ENCODE measurements around the gene UBC.

The UBC gene

DNA sequence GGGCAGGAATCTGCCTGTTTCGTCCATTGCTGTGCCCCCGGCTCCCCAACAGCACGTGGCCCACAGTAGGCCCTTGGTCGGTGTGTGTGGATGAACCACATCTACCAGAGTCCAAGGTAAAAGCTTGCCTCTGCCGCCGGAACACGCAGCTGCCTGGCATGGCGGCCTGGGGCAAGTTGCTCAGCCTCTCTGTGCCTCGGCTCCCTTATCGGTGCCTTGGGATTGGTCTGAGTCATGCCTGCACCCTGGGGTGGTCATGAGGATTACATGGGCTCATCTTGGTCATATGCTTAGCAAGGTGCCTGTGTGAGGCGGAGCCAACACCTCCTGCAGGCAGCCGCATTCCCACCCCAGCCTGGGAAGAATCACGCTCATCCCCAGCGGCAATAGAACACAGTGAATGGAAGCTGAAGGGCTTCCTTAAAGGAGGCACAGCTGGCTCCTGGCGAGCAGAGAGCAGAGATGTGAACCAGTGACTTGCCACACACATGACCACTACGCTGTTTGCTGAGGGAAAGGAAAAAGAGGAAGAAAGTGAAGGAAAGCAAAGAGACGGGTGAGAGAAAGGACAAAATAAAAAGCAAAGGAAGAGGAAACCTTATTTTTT lies 45.3 kb downstream of the UBC start:
- Histone ChIP-seq H3K4me3 (ENCODE audit: control insufficient read depth in 1 of 7, extremely low read depth in 1 of 7, insufficient read depth in 4 of 7, low read depth in 2 of 7, low read length in 6 of 7) (peak overlapping the region in 6 of 7 experiments; percentile 30 to 65 (median 59)), H3K36me3 (ENCODE audit: control insufficient read depth in 4 of 4, insufficient read depth in 4 of 4, low read length in 3 of 4) (no peaks in the 10 kb centered on the region), H3K4me1 (ENCODE audit: control extremely low read depth in 1 of 4, control insufficient read depth in 4 of 4, insufficient read depth in 4 of 4, low read length in 3 of 4) (peaks cover 4 to 61% (median 32%) of the 10 kb centered on the region in 4 experiments), H3K9me3 (ENCODE audit: control extremely low read depth in 1 of 5, control insufficient read depth in 4 of 5, insufficient read depth in 2 of 5, low read depth in 1 of 5, low read length in 4 of 5) (no peaks in the 10 kb centered on the region), H3K27ac (ENCODE audit: insufficient read depth in 1 of 2, low read depth in 1 of 2, low read length in 2 of 2, poor library complexity in 1 of 2, severe bottlenecking in 2 of 2) (peak overlapping the region in 1 of 2 experiments; percentile 67), H3K27me3 (replicated peaks in 2 of 5; ENCODE audit: control insufficient read depth in 4 of 5, insufficient read depth in 5 of 5, low read length in 4 of 5) (no peaks in the 10 kb centered on the region)
- ChIA-PET POLR2A (interaction anchor here (0.6 to 0.7 kb wide), 3 partner anchors 11 to 100 kb away, joined by 3 to 5 read pairs (median 3); no protein-coding TSS in a partner anchor), CTCF (interaction anchor here (0.6 to 4.4 kb wide), 6 partner anchors 11 to 36 kb away, joined by 3 to 15 read pairs (median 3); no protein-coding TSS in a partner anchor)
- DNase-seq = peak; percentile 75 to 92 (median 91)
- WGBS (ENCODE audit: insufficient coverage) = 7% methylated on average over 16 of the region's 17 CpGs

DNA sequence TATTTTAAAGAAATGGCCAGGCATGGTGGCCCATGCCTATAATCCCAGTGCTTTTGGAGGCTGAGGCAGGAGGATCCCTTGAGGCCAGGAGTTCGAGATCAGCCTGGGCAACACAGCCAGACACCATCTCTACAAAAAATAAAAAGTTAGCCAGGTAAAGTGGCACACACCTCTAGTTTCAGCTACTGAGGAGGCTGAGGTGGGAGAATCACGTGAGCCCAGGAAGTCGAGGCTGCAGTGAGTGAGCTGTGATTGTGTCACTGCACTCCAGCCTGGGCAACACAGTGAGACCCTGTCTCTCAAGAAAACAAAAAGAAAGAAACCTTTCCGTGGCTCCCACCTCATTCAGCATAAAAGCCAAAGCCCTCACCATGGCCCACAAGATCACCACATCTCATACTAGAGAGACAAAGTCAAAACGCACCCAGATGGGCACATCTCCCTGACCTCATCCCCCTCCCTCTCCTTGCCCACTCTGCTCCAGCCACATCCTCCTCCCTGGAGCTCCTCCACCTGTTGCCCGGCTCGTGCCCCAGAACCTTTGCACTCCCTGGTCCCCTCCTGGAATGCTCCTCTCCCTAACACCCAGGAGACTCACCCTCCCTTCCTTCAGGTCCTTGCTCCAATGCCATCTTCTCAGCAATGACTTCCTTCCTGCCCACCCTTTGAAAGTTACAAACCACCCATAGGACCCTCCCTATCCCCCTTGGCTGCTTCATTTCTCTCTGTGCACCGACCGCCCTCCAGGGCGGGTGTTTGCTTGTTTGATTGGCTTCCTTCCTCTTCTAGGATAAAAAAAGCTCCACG lies 46.0 kb downstream of the UBC start:
- Histone ChIP-seq H3K4me1 (ENCODE audit: control extremely low read depth in 1 of 4, control insufficient read depth in 4 of 4, insufficient read depth in 4 of 4, low read length in 3 of 4) (peaks cover 4 to 60% (median 34%) of the 10 kb centered on the region in 4 experiments), H3K4me3 (ENCODE audit: control insufficient read depth in 1 of 7, extremely low read depth in 1 of 7, insufficient read depth in 4 of 7, low read depth in 2 of 7, low read length in 6 of 7) (peak overlapping the region in 5 of 7 experiments; percentile 45 to 65 (median 60)), H3K27ac (ENCODE audit: insufficient read depth in 1 of 2, low read depth in 1 of 2, low read length in 2 of 2, poor library complexity in 1 of 2, severe bottlenecking in 2 of 2) (peak overlapping the region in 1 of 2 experiments; percentile 67), H3K36me3 (ENCODE audit: control insufficient read depth in 4 of 4, insufficient read depth in 4 of 4, low read length in 3 of 4) (no peaks in the 10 kb centered on the region), H3K27me3 (replicated peaks in 2 of 5; ENCODE audit: control insufficient read depth in 4 of 5, insufficient read depth in 5 of 5, low read length in 4 of 5) (no peaks in the 10 kb centered on the region), H3K9me3 (ENCODE audit: control extremely low read depth in 1 of 5, control insufficient read depth in 4 of 5, insufficient read depth in 2 of 5, low read depth in 1 of 5, low read length in 4 of 5) (no peaks in the 10 kb centered on the region)
- peak in 1 of 3 donors; percentile 41 for DNase-seq
- WGBS (ENCODE audit: insufficient coverage) = 39% methylated on average over 11 of the region's 11 CpGs
- POLR2A ChIA-PET = interaction anchor here (0.6 to 0.7 kb wide), 2 partner anchors 12 to 100 kb away, joined by 3 to 5 read pairs; no protein-coding TSS in a partner anchor
- CTCF ChIA-PET = interaction anchor here (0.6 to 4.4 kb wide), 4 partner anchors 13 to 37 kb away, joined by 3 to 15 read pairs (median 3); no protein-coding TSS in a partner anchor

DNA sequence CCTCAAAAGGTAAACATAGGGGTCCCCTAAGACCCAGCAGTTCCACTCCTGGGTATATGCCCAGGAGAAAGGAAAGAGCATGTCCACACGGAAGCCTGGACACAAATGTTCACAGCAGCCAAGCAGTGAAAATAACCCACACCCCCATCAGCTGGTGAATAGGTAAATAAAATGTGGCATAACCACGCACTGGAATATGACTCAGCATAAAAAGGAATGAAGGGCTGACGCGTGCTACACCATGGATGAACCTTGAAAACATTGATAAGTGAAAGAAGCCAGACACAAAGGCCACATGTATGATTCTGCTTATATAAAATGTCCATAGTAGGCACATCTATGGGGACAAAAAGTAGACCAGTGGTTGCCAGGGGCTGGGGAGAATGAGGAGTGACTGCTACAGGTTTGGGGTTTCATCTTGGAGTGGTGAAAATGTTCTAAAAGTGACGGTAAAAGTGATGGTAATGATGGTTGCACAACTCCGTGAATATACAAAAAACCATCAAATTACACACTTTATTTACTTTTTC lies 47.0 kb downstream of the UBC start:
- ChIA-PET CTCF (interaction anchor here (1.7 kb wide), 1 partner anchor 39 kb away, joined by 4 read pairs; no protein-coding TSS in a partner anchor), POLR2A (no interaction called here)
- Histone ChIP-seq H3K27ac (ENCODE audit: insufficient read depth in 1 of 2, low read depth in 1 of 2, low read length in 2 of 2, poor library complexity in 1 of 2, severe bottlenecking in 2 of 2) (no peak overlapping the region), H3K27me3 (replicated peaks in 2 of 5; ENCODE audit: control insufficient read depth in 4 of 5, insufficient read depth in 5 of 5, low read length in 4 of 5) (no peaks in the 10 kb centered on the region), H3K9me3 (ENCODE audit: control extremely low read depth in 1 of 5, control insufficient read depth in 4 of 5, insufficient read depth in 2 of 5, low read depth in 1 of 5, low read length in 4 of 5) (no peaks in the 10 kb centered on the region), H3K36me3 (ENCODE audit: control insufficient read depth in 4 of 4, insufficient read depth in 4 of 4, low read length in 3 of 4) (no peaks in the 10 kb centered on the region), H3K4me1 (ENCODE audit: control extremely low read depth in 1 of 4, control insufficient read depth in 4 of 4, insufficient read depth in 4 of 4, low read length in 3 of 4) (peaks cover 4 to 68% (median 44%) of the 10 kb centered on the region in 4 experiments), H3K4me3 (ENCODE audit: control insufficient read depth in 1 of 7, extremely low read depth in 1 of 7, insufficient read depth in 4 of 7, low read depth in 2 of 7, low read length in 6 of 7) (no peak overlapping the region)
- 0% methylated on average over 3 of the region's 6 CpGs for WGBS (ENCODE audit: insufficient coverage)
- peak; percentile 45 to 87 (median 76) for DNase-seq

DNA sequence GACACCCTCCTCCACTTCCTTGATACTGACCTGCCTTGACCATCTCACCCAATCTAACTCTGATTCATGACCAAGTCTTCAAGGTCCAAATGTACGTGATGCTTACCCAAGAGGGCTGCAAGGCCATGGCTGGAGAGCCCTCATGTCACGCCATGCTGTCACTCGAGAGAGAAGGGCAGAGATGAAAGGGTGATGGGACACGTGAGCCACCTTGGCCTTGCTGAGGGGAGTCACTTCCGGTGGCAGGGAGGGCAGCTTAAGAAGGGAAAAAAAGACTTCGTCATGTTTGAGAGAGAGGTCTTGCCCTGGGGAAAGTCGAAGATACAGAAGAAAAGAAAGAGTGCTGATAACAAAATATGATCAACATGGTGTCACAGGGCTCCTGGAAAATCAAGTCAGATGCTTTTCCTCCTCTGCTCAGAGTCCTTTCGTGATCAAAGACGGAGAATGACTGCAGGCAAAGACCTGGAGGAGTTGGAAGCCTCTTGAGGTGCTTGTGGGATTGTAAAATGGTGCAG lies 47.5 kb downstream of the UBC start:
- WGBS (ENCODE audit: insufficient coverage) = 97% methylated on average over 7 of the region's 9 CpGs
- ChIA-PET CTCF (interaction anchor here (1.2 to 1.7 kb wide), 2 partner anchors 11 to 39 kb away, joined by 3 to 4 read pairs; no protein-coding TSS in a partner anchor), POLR2A (no interaction called here)
- DNase-seq = no peak
- Histone ChIP-seq H3K4me3 (ENCODE audit: control insufficient read depth in 1 of 7, extremely low read depth in 1 of 7, insufficient read depth in 4 of 7, low read depth in 2 of 7, low read length in 6 of 7) (no peak overlapping the region), H3K27me3 (replicated peaks in 2 of 5; ENCODE audit: control insufficient read depth in 4 of 5, insufficient read depth in 5 of 5, low read length in 4 of 5) (no peaks in the 10 kb centered on the region), H3K4me1 (ENCODE audit: control extremely low read depth in 1 of 4, control insufficient read depth in 4 of 4, insufficient read depth in 4 of 4, low read length in 3 of 4) (peaks cover 4 to 73% (median 48%) of the 10 kb centered on the region in 4 experiments), H3K27ac (ENCODE audit: insufficient read depth in 1 of 2, low read depth in 1 of 2, low read length in 2 of 2, poor library complexity in 1 of 2, severe bottlenecking in 2 of 2) (no peak overlapping the region), H3K9me3 (ENCODE audit: control extremely low read depth in 1 of 5, control insufficient read depth in 4 of 5, insufficient read depth in 2 of 5, low read depth in 1 of 5, low read length in 4 of 5) (no peaks in the 10 kb centered on the region), H3K36me3 (ENCODE audit: control insufficient read depth in 4 of 4, insufficient read depth in 4 of 4, low read length in 3 of 4) (peaks cover 0 to 3% (median under 1%) of the 10 kb centered on the region in 4 experiments)

DNA sequence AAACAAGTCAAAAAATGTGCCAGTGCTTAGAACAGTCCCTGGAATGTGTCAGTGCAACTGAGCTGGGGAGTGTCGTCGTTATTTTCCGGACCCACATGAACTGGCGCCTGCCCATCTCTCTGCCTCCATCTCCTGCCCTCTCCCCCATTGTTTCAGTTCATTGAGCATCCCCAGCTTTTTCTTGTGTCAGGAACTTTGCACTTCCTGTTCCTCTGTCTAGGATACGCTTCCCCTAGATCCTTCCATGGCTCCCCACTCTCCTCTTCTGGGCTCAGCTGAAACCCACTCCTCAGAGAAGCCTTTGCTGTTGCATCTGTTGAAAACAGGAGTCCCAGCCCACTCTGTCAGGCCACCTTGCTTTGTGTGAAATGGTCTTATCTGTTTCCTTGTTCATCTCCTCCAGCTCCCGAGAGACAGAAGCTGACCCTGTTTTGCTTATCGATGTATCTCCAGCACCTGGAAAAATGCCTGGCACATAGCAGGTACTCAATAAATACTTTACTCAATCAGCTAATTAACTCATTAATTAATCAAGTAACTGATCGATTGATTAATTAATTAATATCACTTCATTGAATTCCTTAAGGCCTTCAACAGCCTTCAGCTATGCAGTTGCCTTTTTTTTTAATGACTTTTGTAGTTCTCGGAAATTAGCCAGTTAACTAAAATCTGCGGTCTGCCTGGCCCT lies 48.1 kb downstream of the UBC start:
- ChIA-PET CTCF (interaction anchor here (1.2 to 1.7 kb wide), 2 partner anchors 10 to 40 kb away, joined by 3 to 4 read pairs; no protein-coding TSS in a partner anchor), POLR2A (no interaction called here)
- H3K9me3 ChIP-seq (ENCODE audit: control extremely low read depth in 1 of 5, control insufficient read depth in 4 of 5, insufficient read depth in 2 of 5, low read depth in 1 of 5, low read length in 4 of 5) = no peaks in the 10 kb centered on the region
- 87% methylated on average over 10 of the region's 10 CpGs for WGBS (ENCODE audit: insufficient coverage)
- peaks cover 4 to 79% (median 50%) of the 10 kb centered on the region in 4 experiments for H3K4me1 ChIP-seq (ENCODE audit: control extremely low read depth in 1 of 4, control insufficient read depth in 4 of 4, insufficient read depth in 4 of 4, low read length in 3 of 4)
- H3K27me3 ChIP-seq (replicated peaks in 2 of 5; ENCODE audit: control insufficient read depth in 4 of 5, insufficient read depth in 5 of 5, low read length in 4 of 5) = no peaks in the 10 kb centered on the region
- no peak for DNase-seq
- peaks cover 0 to 9% (median 3%) of the 10 kb centered on the region in 4 experiments for H3K36me3 ChIP-seq (ENCODE audit: control insufficient read depth in 4 of 4, insufficient read depth in 4 of 4, low read length in 3 of 4)
- no peak overlapping the region for H3K4me3 ChIP-seq (ENCODE audit: control insufficient read depth in 1 of 7, extremely low read depth in 1 of 7, insufficient read depth in 4 of 7, low read depth in 2 of 7, low read length in 6 of 7)
- H3K27ac ChIP-seq (ENCODE audit: insufficient read depth in 1 of 2, low read depth in 1 of 2, low read length in 2 of 2, poor library complexity in 1 of 2, severe bottlenecking in 2 of 2) = no peak overlapping the region

DNA sequence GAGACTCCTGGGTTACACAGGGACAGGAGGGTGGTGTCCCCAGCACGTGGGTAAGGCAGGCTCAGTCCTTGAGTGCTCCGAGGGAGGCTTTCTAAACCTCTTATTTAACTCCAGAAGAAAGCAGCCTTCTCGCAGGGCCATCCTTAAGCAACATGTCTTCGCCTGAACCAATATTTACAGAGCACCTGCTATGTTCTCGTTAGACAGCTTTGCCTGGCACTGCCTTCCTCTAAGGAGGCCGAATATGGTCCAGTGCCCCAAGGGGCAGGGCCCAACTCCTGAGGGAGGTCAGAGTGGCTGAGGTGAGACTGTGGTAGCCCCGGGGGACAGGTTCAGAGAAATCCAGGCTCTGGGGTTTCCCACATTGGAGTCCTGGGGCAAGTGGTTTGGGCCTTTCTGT lies 48.7 kb downstream of the UBC start:
- DNase-seq = no peak
- WGBS (ENCODE audit: insufficient coverage) = 97% methylated on average over 6 of the region's 7 CpGs
- ChIA-PET CTCF (no interaction called here), POLR2A (no interaction called here)
- Histone ChIP-seq H3K36me3 (ENCODE audit: control insufficient read depth in 4 of 4, insufficient read depth in 4 of 4, low read length in 3 of 4) (peaks cover 0 to 15% (median 3%) of the 10 kb centered on the region in 4 experiments), H3K27ac (ENCODE audit: insufficient read depth in 1 of 2, low read depth in 1 of 2, low read length in 2 of 2, poor library complexity in 1 of 2, severe bottlenecking in 2 of 2) (no peak overlapping the region), H3K27me3 (replicated peaks in 2 of 5; ENCODE audit: control insufficient read depth in 4 of 5, insufficient read depth in 5 of 5, low read length in 4 of 5) (no peaks in the 10 kb centered on the region), H3K9me3 (ENCODE audit: control extremely low read depth in 1 of 5, control insufficient read depth in 4 of 5, insufficient read depth in 2 of 5, low read depth in 1 of 5, low read length in 4 of 5) (no peaks in the 10 kb centered on the region), H3K4me3 (ENCODE audit: control insufficient read depth in 1 of 7, extremely low read depth in 1 of 7, insufficient read depth in 4 of 7, low read depth in 2 of 7, low read length in 6 of 7) (no peak overlapping the region), H3K4me1 (ENCODE audit: control extremely low read depth in 1 of 4, control insufficient read depth in 4 of 4, insufficient read depth in 4 of 4, low read length in 3 of 4) (peaks cover 4 to 78% (median 50%) of the 10 kb centered on the region in 4 experiments)

All from common myeloid progenitor, CD34-positive (primary cell).